HL-60 (cell line): ENCODE data around the gene ASPSCR1.

Experiments
- DNase-seq, 2 experiments: peaks; one replicate each; pipeline ENCODE4 v3.0.0-alpha.2; 2010 to 2020; ENCODE audit warnings: low read depth in 1 of 2, low spot score in 1 of 2
- H3K27ac ChIP-seq: fragments of 250-450 bp; sonication (Bioruptor Pico); replicated peaks from 2 replicates; pipeline ENCODE4 v1.5.1; 2020; ENCODE audit warnings: mild to moderate bottlenecking, moderate library complexity
- H3K27me3 ChIP-seq: fragments of 250-450 bp; sonication (Bioruptor Pico); 2 replicates; pipeline ENCODE4 v1.5.1; 2021; ENCODE audit warnings: mild to moderate bottlenecking, moderate library complexity; ENCODE audit not compliant: insufficient read depth, poor library complexity, severe bottlenecking
- H3K4me3 ChIP-seq: replicated peaks from 2 replicates; pipeline ENCODE4 v1.5.1; 2011; ENCODE audit warnings: mild to moderate bottlenecking, control low read depth, low read length; ENCODE audit not compliant: insufficient read depth
- GABPA ChIP-seq: IDR thresholded peaks from 2 replicates; pipeline ENCODE4 v1.6.1; 2012; ENCODE audit warnings: low read depth
- POLR2AphosphoS5 ChIP-seq: IDR thresholded peaks from 2 replicates; pipeline ENCODE4 v1.6.1; 2012; ENCODE audit warnings: low read depth
- REST ChIP-seq: IDR thresholded peaks from 2 replicates; pipeline ENCODE4 v1.6.1; 2012; ENCODE audit warnings: low read depth; ENCODE audit not compliant: insufficient replicate concordance
- SPI1 ChIP-seq: IDR thresholded peaks from 2 replicates; pipeline ENCODE4 v1.6.1; 2012; ENCODE audit warnings: low read depth, mild to moderate bottlenecking, borderline replicate concordance
- TF ChIP-seq, protein P1 (sequence below): IDR thresholded peaks from one replicate; pipeline ENCODE4 v1.5.1; 2011; ENCODE audit warnings: low read length, control low read depth, inconsistent platforms; ENCODE audit not compliant: insufficient read depth

The ASPSCR1 gene

GRCh38 chr17:81976332-81977210 is 858 bp upstream of the ASPSCR1 start:
- Histone ChIP-seq H3K4me3 (peak overlapping the region; percentile 81), H3K27ac (peak overlapping the region; percentile 70), H3K27me3 (no peaks in the 10 kb centered on the region)
- peak; percentile 35 to 47 for DNase-seq
- no peak for TF ChIP-seq GABPA
- TF ChIP-seq REST: no peak
- TF ChIP-seq, protein P1, sequence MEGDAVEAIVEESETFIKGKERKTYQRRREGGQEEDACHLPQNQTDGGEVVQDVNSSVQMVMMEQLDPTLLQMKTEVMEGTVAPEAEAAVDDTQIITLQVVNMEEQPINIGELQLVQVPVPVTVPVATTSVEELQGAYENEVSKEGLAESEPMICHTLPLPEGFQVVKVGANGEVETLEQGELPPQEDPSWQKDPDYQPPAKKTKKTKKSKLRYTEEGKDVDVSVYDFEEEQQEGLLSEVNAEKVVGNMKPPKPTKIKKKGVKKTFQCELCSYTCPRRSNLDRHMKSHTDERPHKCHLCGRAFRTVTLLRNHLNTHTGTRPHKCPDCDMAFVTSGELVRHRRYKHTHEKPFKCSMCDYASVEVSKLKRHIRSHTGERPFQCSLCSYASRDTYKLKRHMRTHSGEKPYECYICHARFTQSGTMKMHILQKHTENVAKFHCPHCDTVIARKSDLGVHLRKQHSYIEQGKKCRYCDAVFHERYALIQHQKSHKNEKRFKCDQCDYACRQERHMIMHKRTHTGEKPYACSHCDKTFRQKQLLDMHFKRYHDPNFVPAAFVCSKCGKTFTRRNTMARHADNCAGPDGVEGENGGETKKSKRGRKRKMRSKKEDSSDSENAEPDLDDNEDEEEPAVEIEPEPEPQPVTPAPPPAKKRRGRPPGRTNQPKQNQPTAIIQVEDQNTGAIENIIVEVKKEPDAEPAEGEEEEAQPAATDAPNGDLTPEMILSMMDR: no peak
- TF ChIP-seq SPI1: 0 out of 2 replicates have a peak, but pooled peaks have one; percentile 11
- TF ChIP-seq POLR2AphosphoS5: no peak; the same call in 1 of the 2 replicates

GRCh38 chr17:81978524-81979298 is 1.3 kb downstream of the ASPSCR1 start:
- Histone ChIP-seq H3K4me3 (peak overlapping the region; percentile 81), H3K27me3 (no peaks in the 10 kb centered on the region), H3K27ac (no peak overlapping the region)
- no peak for DNase-seq
- TF ChIP-seq, protein P1: no peak
- peak; percentile 14; the same call in 1 of the 2 replicates for TF ChIP-seq POLR2AphosphoS5

DNA sequence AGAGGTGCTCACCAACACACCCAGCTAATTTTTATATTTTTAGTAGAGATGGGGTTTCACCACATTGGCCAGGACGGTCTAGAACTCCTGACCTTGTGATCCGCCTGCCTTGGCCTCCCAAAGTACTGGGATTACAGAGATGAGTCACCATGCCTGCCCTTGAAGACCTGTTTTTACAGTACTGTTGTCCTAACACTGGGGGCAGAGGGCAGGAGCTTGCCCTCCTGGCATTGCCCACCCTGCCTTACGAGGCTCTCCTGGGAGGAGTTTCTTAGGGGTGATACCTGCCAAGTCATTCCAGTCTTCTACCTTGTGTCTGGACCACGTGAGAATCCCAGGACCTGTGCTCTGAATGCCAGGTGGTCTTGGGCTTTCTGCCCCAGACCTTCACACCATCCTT is 2.7 kb downstream of the ASPSCR1 start:
- TF ChIP-seq, protein P1: no peak
- no peak for TF ChIP-seq POLR2AphosphoS5
- no peak for TF ChIP-seq GABPA
- TF ChIP-seq SPI1: no peak
- TF ChIP-seq REST: no peak
- Histone ChIP-seq H3K4me3 (no peak overlapping the region), H3K27ac (no peak overlapping the region)

More for the DNA sequence above, 2.7 kb downstream of the ASPSCR1 start:
- DNase-seq: no peak
- H3K27me3 ChIP-seq: no peaks in the 10 kb centered on the region
